ENCODE measurements around the gene BMP6. TPM values are rescaled to one million over a fixed set of nuclear protein-coding genes. Genes with fewer than 3 reads are reported as not detected.

Gene BMP6
- total RNA-seq, 3 donors from 2014 or later: 3.5 to 11.1 (median 6.2) TPM

GRCh38 chr6:7827142-7827541, 101.2 kb downstream of the BMP6 start:
- peak overlapping the region in 1 of 2 donors; percentile 38 for H3K27ac ChIP-seq
- TF ChIP-seq POLR2A (IDR thresholded peaks at IDR 0.05): no peak
- no peak for TF ChIP-seq POLR2AphosphoS5 (IDR thresholded peaks at IDR 0.05)
- no peak for TF ChIP-seq CTCF (IDR thresholded peaks at IDR 0.05)
- intact Hi-C loops (cut with DNase I; ENCODE audit: low total_unique reads): no loop called here

DNA sequence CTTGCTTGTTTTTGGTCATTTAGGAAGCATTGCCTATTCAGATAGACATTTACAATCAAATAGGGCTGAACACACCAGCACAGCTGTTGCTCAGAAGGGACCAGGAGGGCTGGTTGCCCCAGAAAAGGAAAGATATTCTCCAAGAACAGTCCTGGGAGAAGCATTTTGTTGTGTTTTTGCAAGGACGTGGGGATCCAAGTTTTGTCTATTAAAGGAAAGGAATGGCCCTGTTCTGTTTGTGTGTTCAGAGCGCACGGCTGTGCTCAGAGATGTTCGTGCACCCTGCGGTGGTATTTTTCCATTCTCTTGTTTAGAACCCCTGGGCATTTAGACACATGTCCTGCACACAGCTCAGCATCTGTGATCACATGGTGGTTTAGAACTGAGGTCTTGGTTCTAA, 102.2 kb downstream of the BMP6 start:
- Histone ChIP-seq H3K27me3 (no peaks in the 10 kb centered on the region), H3K4me1 (no peaks in the 10 kb centered on the region), H3K4me3 (no peak overlapping the region), H3K27ac (no peak overlapping the region), H3K9me3 (no peaks in the 10 kb centered on the region), H3K36me3 (no peaks in the 10 kb centered on the region)
- TF ChIP-seq CTCF (IDR thresholded peaks at IDR 0.05) (no peak), POLR2A (IDR thresholded peaks at IDR 0.05) (no peak), POLR2AphosphoS5 (IDR thresholded peaks at IDR 0.05) (no peak)
- DNase-seq (ENCODE audit: low spot score in 2 of 2): no peak
- intact Hi-C loops (cut with DNase I; ENCODE audit: low total_unique reads): no loop called here

More at GRCh38 chr6:7827142-7827541, 101.2 kb downstream of the BMP6 start:
- H3K4me3 ChIP-seq: no peak overlapping the region
- H3K4me1 ChIP-seq: no peaks in the 10 kb centered on the region
- no peak for DNase-seq (ENCODE audit: low spot score in 2 of 2)
- H3K27me3 ChIP-seq: no peaks in the 10 kb centered on the region
- no peaks in the 10 kb centered on the region for H3K36me3 ChIP-seq
- H3K9me3 ChIP-seq: no peaks in the 10 kb centered on the region

DNA sequence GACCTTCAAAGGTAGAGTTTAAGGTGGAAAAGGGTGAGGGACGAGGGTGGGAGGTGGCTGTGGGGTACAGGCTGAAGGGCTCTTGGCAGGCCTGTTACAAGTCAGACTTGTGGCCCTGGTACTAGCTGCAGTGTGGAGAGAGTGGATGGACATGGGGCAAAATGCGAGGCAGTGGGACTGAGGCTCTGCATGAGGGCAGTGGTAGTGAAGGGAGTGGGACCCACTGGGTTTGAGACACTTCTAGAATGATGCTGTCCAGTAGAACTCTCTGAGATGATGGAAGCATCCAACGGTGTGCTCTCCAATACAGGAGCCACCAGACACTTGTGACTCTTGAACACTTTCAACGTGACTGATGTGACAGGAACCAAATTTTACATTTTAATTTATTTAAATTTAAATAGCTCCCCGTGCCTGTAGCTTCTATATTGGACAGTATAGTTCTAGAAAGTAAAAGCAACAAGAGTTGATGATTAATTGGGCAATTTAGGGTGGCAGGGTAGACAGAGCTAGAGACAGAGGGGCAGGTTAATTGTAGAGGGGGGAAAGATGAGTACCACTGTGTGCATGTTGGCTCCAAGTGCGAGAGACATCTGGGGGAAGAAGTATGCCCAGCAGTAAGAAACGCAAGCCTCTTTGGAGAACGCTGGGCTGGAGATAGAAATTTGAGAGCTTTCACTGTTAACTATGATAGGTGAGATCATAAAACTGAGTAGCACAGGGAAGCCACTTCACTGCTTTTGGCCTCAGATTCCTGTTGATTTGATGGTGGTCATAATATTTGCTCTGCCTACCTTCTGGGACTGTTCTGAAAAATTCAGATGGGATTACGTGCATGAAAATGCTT, 107.2 kb downstream of the BMP6 start:
- DNase-seq (ENCODE audit: low spot score in 2 of 2): no peak
- H3K9me3 ChIP-seq: no peaks in the 10 kb centered on the region
- no peak for TF ChIP-seq CTCF (IDR thresholded peaks at IDR 0.05)
- no peak for TF ChIP-seq POLR2A (IDR thresholded peaks at IDR 0.05)
- TF ChIP-seq POLR2AphosphoS5 (IDR thresholded peaks at IDR 0.05): no peak
- intact Hi-C loops (cut with DNase I; ENCODE audit: low total_unique reads): no loop called here
- no peaks in the 10 kb centered on the region for H3K4me1 ChIP-seq
- H3K4me3 ChIP-seq: no peak overlapping the region
- no peaks in the 10 kb centered on the region for H3K27me3 ChIP-seq
- no peaks in the 10 kb centered on the region for H3K36me3 ChIP-seq
- H3K27ac ChIP-seq: no peak overlapping the region

DNA sequence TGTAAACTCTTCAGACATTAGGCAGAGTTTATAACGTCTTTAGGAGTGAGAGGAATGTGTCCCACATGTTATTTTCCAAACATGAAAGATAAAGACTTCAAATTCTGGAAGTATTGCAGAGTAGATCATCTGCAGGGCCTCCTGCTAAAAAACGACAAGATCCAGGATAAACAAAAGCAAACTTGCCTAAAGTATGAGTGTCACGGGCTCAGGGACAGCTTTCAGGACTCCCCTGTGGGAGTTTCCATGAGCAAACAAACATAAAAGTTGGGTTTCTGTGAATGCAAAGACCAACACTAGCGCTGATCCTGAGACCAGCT, 107.8 kb downstream of the BMP6 start:
- Histone ChIP-seq H3K4me1 (no peaks in the 10 kb centered on the region), H3K9me3 (no peaks in the 10 kb centered on the region), H3K27me3 (no peaks in the 10 kb centered on the region), H3K4me3 (no peak overlapping the region), H3K27ac (no peak overlapping the region), H3K36me3 (no peaks in the 10 kb centered on the region)
- intact Hi-C loops (cut with DNase I; ENCODE audit: low total_unique reads): no loop called here
- no peak for TF ChIP-seq CTCF (IDR thresholded peaks at IDR 0.05)
- TF ChIP-seq POLR2AphosphoS5 (IDR thresholded peaks at IDR 0.05): no peak
- no peak for TF ChIP-seq POLR2A (IDR thresholded peaks at IDR 0.05)
- DNase-seq (ENCODE audit: low spot score in 2 of 2): no peak

DNA sequence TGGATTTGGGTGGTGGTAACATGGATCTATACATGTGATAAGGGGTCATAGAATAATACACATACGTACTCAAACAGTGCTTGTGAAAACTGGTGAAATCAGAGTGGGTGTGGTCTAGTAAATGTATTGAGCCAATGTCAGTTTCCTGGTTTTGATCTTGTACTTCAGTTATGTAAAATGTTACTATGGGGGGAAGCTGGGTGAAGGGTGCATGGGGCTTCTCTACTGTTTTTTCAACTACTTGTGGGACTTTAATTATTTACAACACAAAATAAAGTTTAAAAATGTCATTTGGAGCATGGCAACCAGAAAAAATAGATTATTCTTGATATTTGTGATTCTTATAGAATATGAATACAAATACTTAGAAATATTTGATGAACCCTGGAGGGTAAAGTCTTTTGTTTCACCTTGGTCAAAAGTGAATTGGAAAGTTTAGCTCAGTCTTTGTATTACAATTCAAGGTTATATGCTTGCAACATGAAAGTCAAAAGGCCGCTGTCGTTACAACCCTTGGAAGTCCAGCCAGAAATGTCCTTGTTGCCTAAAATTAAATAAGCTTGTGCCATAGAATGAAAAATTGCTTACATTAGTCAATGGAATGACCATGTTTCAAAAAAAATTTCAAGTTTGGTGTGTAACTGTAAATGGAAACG, 110.6 kb downstream of the BMP6 start:
- no peaks in the 10 kb centered on the region for H3K36me3 ChIP-seq
- intact Hi-C loops (cut with DNase I; ENCODE audit: low total_unique reads): no loop called here
- TF ChIP-seq CTCF (IDR thresholded peaks at IDR 0.05) (no peak), POLR2AphosphoS5 (IDR thresholded peaks at IDR 0.05) (no peak), POLR2A (IDR thresholded peaks at IDR 0.05) (no peak)
- no peaks in the 10 kb centered on the region for H3K27me3 ChIP-seq
- no peak overlapping the region for H3K4me3 ChIP-seq
- no peak overlapping the region for H3K27ac ChIP-seq
- DNase-seq (ENCODE audit: low spot score in 2 of 2): no peak
- H3K4me1 ChIP-seq: no peaks in the 10 kb centered on the region
- H3K9me3 ChIP-seq: no peaks in the 10 kb centered on the region

All from breast epithelium (tissue), 4 donors.